ENCODE measurements around the gene TM2D3. TPM values are rescaled to one million over a fixed set of nuclear protein-coding genes. Genes with fewer than 3 reads are reported as not detected.

The TM2D3 gene
- total and polyA plus RNA-seq, 2 donors (not counting 1 experiment from before 2014, with no cell fraction given) = 35.5 to 63.5 TPM

DNA sequence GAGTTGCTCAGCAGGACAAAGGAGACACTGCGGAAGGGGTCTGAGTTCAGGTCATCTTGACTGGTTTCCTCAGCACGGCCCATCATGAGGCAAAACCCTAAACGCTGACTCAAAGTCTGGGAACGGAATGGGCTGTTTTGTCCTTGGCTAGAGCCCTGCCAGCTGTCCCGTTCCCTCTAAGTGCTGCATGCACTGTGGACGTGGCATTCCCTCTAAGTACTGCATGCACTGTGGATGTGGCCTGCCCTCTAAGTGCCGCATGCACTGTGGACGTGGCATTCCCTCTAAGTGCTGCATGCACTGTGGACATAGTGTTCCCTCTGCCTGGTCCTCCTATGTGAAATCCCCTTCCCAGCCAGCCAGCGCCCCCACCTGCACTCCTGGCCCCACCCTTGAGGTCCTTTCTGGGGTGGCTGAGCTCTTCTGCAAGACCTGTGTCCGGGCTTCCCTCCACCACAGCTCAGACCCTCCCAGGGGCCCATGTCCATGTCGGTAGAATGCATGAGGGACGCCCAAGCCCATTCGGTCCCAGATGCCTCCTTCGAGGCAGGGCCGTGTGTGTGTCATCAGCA is 36.7 kb downstream of the TM2D3 start:
- H3K9ac ChIP-seq (ENCODE audit: low read length) = no peak overlapping the region
- DNase-seq = no peak
- no peak overlapping the region for H3K4me3 ChIP-seq (ENCODE audit: control extremely low read depth in 1 of 5, extremely low read depth in 1 of 5, insufficient read depth in 1 of 5, low read depth in 2 of 5, low read length in 4 of 5)
- no peak overlapping the region for H3K27ac Mint-ChIP-seq
- H3K9me3 ChIP-seq (ENCODE audit: control extremely low read depth in 1 of 3, control insufficient read depth in 2 of 3, insufficient read depth in 1 of 3, low read length in 2 of 3) = no peaks in the 10 kb centered on the region
- H3K4me2 ChIP-seq (replicated peaks; ENCODE audit: low read depth, low read length, poor library complexity, severe bottlenecking) = no peak overlapping the region
- WGBS (ENCODE audit: insufficient coverage) = 83% methylated on average over 14 of the region's 15 CpGs
- no peaks in the 10 kb centered on the region for H3K9me3 Mint-ChIP-seq (ENCODE audit: insufficient read depth)
- peaks cover 0 to under 1% of the 10 kb centered on the region in 2 donors for H3K4me1 ChIP-seq (ENCODE audit: control insufficient read depth in 2 of 2, insufficient read depth in 2 of 2, low read length in 2 of 2)
- ChIA-PET POLR2A (no interaction called here), CTCF (interaction anchor here (1.2 kb wide), 1 partner anchor 8 kb away, joined by 3 read pairs; no protein-coding TSS in a partner anchor)
- no peak overlapping the region for H2AFZ ChIP-seq (ENCODE audit: insufficient read depth, low read depth, low read length, poor library complexity, severe bottlenecking)
- no peaks in the 10 kb centered on the region for H3K27me3 Mint-ChIP-seq
- H3K4me1 Mint-ChIP-seq = no peaks in the 10 kb centered on the region
- no peaks in the 10 kb centered on the region for H4K20me1 ChIP-seq (ENCODE audit: control insufficient read depth, insufficient read depth, low read length, poor library complexity, severe bottlenecking)
- TF ChIP-seq EZH2 (IDR thresholded peaks at IDR 0.05; ENCODE audit: borderline replicate concordance, insufficient read depth, low read depth, low read length, poor library complexity, severe bottlenecking) = no peak
- TF ChIP-seq, protein P1, sequence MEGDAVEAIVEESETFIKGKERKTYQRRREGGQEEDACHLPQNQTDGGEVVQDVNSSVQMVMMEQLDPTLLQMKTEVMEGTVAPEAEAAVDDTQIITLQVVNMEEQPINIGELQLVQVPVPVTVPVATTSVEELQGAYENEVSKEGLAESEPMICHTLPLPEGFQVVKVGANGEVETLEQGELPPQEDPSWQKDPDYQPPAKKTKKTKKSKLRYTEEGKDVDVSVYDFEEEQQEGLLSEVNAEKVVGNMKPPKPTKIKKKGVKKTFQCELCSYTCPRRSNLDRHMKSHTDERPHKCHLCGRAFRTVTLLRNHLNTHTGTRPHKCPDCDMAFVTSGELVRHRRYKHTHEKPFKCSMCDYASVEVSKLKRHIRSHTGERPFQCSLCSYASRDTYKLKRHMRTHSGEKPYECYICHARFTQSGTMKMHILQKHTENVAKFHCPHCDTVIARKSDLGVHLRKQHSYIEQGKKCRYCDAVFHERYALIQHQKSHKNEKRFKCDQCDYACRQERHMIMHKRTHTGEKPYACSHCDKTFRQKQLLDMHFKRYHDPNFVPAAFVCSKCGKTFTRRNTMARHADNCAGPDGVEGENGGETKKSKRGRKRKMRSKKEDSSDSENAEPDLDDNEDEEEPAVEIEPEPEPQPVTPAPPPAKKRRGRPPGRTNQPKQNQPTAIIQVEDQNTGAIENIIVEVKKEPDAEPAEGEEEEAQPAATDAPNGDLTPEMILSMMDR (IDR thresholded peaks at IDR 0.05) = no peak
- H3K27me3 ChIP-seq (replicated peaks in 1 of 4; ENCODE audit: control extremely low read depth in 1 of 4, control insufficient read depth in 3 of 4, insufficient read depth in 4 of 4, low read length in 3 of 4) = no peaks in the 10 kb centered on the region
- no peak overlapping the region for H3K4me3 Mint-ChIP-seq
- ATAC-seq (ENCODE audit: low read depth) = no peak
- H3K79me2 ChIP-seq (ENCODE audit: control insufficient read depth, insufficient read depth, low read length) = no peaks in the 10 kb centered on the region
- no peak overlapping the region for H3K27ac ChIP-seq (ENCODE audit: low read length in 2 of 2)
- no peaks in the 10 kb centered on the region for H3K36me3 ChIP-seq (replicated peaks in 1 of 2; ENCODE audit: control extremely low read depth in 1 of 2, control insufficient read depth in 1 of 2, extremely low read depth in 1 of 2, insufficient read depth in 2 of 2, low read length in 1 of 2)
- intact Hi-C loops (cut with micrococcal nuclease) = no loop called here

DNA sequence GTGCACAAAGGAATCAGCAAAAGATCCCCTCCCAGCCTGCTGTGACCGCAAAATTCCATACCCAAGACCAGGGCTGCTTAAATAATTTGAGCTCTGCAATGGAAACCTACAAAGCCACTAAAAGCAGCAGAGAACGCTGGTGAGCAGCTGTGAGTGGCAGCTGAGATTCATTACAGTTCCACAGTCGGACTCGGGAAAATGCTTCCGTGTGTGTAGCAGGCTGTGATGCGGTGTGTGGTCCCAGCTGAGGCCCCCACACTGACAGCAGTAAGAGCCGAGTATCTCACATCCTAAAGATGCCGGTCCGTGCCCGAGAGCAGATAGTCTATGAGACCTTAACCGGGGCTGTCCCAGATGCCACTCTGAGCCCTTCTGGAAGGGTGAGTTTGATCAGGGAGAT is 37.4 kb downstream of the TM2D3 start:
- no peak for ATAC-seq (ENCODE audit: low read depth)
- WGBS (ENCODE audit: insufficient coverage) = 93% methylated on average over 8 of the region's 11 CpGs
- H3K9me3 Mint-ChIP-seq (ENCODE audit: insufficient read depth) = no peaks in the 10 kb centered on the region
- Histone ChIP-seq H4K20me1 (ENCODE audit: control insufficient read depth, insufficient read depth, low read length, poor library complexity, severe bottlenecking) (no peaks in the 10 kb centered on the region), H3K79me2 (ENCODE audit: control insufficient read depth, insufficient read depth, low read length) (no peaks in the 10 kb centered on the region), H3K9ac (ENCODE audit: low read length) (no peak overlapping the region), H3K36me3 (replicated peaks in 1 of 2; ENCODE audit: control extremely low read depth in 1 of 2, control insufficient read depth in 1 of 2, extremely low read depth in 1 of 2, insufficient read depth in 2 of 2, low read length in 1 of 2) (no peaks in the 10 kb centered on the region), H3K27me3 (replicated peaks in 1 of 4; ENCODE audit: control extremely low read depth in 1 of 4, control insufficient read depth in 3 of 4, insufficient read depth in 4 of 4, low read length in 3 of 4) (no peaks in the 10 kb centered on the region), H2AFZ (ENCODE audit: insufficient read depth, low read depth, low read length, poor library complexity, severe bottlenecking) (no peak overlapping the region), H3K27ac (ENCODE audit: low read length in 2 of 2) (no peak overlapping the region), H3K4me1 (ENCODE audit: control insufficient read depth in 2 of 2, insufficient read depth in 2 of 2, low read length in 2 of 2) (no peaks in the 10 kb centered on the region), H3K4me3 (ENCODE audit: control extremely low read depth in 1 of 5, extremely low read depth in 1 of 5, insufficient read depth in 1 of 5, low read depth in 2 of 5, low read length in 4 of 5) (no peak overlapping the region), H3K4me2 (replicated peaks; ENCODE audit: low read depth, low read length, poor library complexity, severe bottlenecking) (no peak overlapping the region), H3K9me3 (ENCODE audit: control extremely low read depth in 1 of 3, control insufficient read depth in 2 of 3, insufficient read depth in 1 of 3, low read length in 2 of 3) (no peaks in the 10 kb centered on the region)
- H3K4me3 Mint-ChIP-seq = no peak overlapping the region
- H3K27me3 Mint-ChIP-seq = no peaks in the 10 kb centered on the region
- H3K4me1 Mint-ChIP-seq = no peaks in the 10 kb centered on the region
- H3K27ac Mint-ChIP-seq = no peak overlapping the region
- intact Hi-C loops (cut with micrococcal nuclease) = no loop called here
- no peak for DNase-seq
- ChIA-PET CTCF (interaction anchor here (1.2 kb wide), 1 partner anchor 9 kb away, joined by 3 read pairs; no protein-coding TSS in a partner anchor), POLR2A (no interaction called here)
- no peak for TF ChIP-seq EZH2 (IDR thresholded peaks at IDR 0.05; ENCODE audit: borderline replicate concordance, insufficient read depth, low read depth, low read length, poor library complexity, severe bottlenecking)
- TF ChIP-seq, protein P1 (IDR thresholded peaks at IDR 0.05) = no peak

All from B cell (primary cell).